HG02981 (cell line): ENCODE data around the gene SPOCK1.
"Not testable (repeated sequence)": the region's sequence is repeated elsewhere in the genome, so short reads cannot be mapped to it uniquely, and the experiment has no call there.

Experiments
- ATAC-seq: cut with Tn5 transposase; IDR thresholded peaks from one replicate; pipeline ENCODE4 v1.9.1; 2021; ENCODE audit warnings: mild to moderate bottlenecking, moderate library complexity; ENCODE audit not compliant: unreplicated experiment

SPOCK1 gene

GRCh38 chr5:136999787-137000186, 499.3 kb downstream of the SPOCK1 start:
- no peak for ATAC-seq

GRCh38 chr5:136998854-136999357, 500.2 kb downstream of the SPOCK1 start:
- ATAC-seq = no peak

- no peak for ATAC-seq
These were observed 505.0 kb downstream of the SPOCK1 start for GRCh38 chr5:136994154-136994553.

- no peak for ATAC-seq
These were observed 506.2 kb downstream of the SPOCK1 start for GRCh38 chr5:136992796-136993489.

- no peak for ATAC-seq
These were observed 513.2 kb downstream of the SPOCK1 start for GRCh38 chr5:136985785-136986475.

- no peak for ATAC-seq
These were observed 514.2 kb downstream of the SPOCK1 start for GRCh38 chr5:136984772-136985446.

- no peak for ATAC-seq
These were observed 517.2 kb downstream of the SPOCK1 start for GRCh38 chr5:136981936-136982335.

GRCh38 chr5:136979131-136979530, 520.0 kb downstream of the SPOCK1 start:
- ATAC-seq = no peak

GRCh38 chr5:136963504-136963903, 535.6 kb downstream of the SPOCK1 start:
- ATAC-seq = no peak

GRCh38 chr5:136957428-136957827, 541.7 kb downstream of the SPOCK1 start:
- no peak for ATAC-seq

- not testable (repeated sequence) for ATAC-seq
These were observed 545.0 kb downstream of the SPOCK1 start for GRCh38 chr5:136954142-136954541.

- ATAC-seq = not testable (repeated sequence)
These were observed 545.6 kb downstream of the SPOCK1 start for GRCh38 chr5:136953346-136954069.

- ATAC-seq = no peak
These were observed 571.6 kb downstream of the SPOCK1 start for GRCh38 chr5:136927571-136927970.

GRCh38 chr5:136926073-136926472, 573.1 kb downstream of the SPOCK1 start:
- ATAC-seq = no peak
